Measurements from ENCODE around the gene ANKRD6.

ANKRD6 gene

GRCh38 chr6:89410788-89411144, 22.2 kb upstream of the ANKRD6 start:
- Mint-ChIP-seq H3K9me3 (no peaks in the 10 kb centered on the region), H3K27ac (peak overlapping the region; percentile 60 to 93 (median 82)), H3K4me1 (peaks cover 51% of the 10 kb centered on the region), H3K27me3 (ENCODE audit: low read depth) (peaks cover 20% of the 10 kb centered on the region), H3K36me3 (ENCODE audit: low read depth) (no peaks in the 10 kb centered on the region), H3K4me3 (peak overlapping the region; percentile 86 to 94 (median 89))
- no peak for TF ChIP-seq CTCF (IDR thresholded peaks at IDR 0.05; ENCODE audit: unreplicated experiment in 3 of 3)

- Mint-ChIP-seq H3K9me3 (no peaks in the 10 kb centered on the region), H3K4me1 (peaks cover 48% of the 10 kb centered on the region), H3K4me3 (peak overlapping the region; percentile 86 to 94 (median 89)), H3K27me3 (ENCODE audit: low read depth) (peaks cover 20% of the 10 kb centered on the region), H3K27ac (peak overlapping the region; percentile 60 to 93 (median 82)), H3K36me3 (ENCODE audit: low read depth) (no peaks in the 10 kb centered on the region)
- no peak for TF ChIP-seq CTCF (IDR thresholded peaks at IDR 0.05; ENCODE audit: unreplicated experiment in 3 of 3)
Measured at GRCh38 chr6:89411145-89412070, 21.5 kb upstream of the ANKRD6 start.

GRCh38 chr6:89412071-89413005, 20.6 kb upstream of the ANKRD6 start, which contains the start of gene RRAGD:
Gene RRAGD, minus strand, starts transcription at chr6:89412273. Its CDS starts 280 bp downstream, at chr6:89411993.
- peak within 1 kb of the TSS; percentile 96 to 98 (median 98) for H3K4me3 Mint-ChIP-seq

GRCh38 chr6:89413006-89413400, 19.9 kb upstream of the ANKRD6 start:
- peak overlapping the region; percentile 96 to 98 (median 98) for H3K4me3 Mint-ChIP-seq
- H3K27me3 Mint-ChIP-seq (ENCODE audit: low read depth): peaks cover 25% of the 10 kb centered on the region
- peaks cover 39% of the 10 kb centered on the region for H3K4me1 Mint-ChIP-seq
- H3K9me3 Mint-ChIP-seq: no peaks in the 10 kb centered on the region
- TF ChIP-seq CTCF (IDR thresholded peaks at IDR 0.05; ENCODE audit: unreplicated experiment in 3 of 3): no peak
- no peaks in the 10 kb centered on the region for H3K36me3 Mint-ChIP-seq (ENCODE audit: low read depth)
- H3K27ac Mint-ChIP-seq: peak overlapping the region; percentile 71 to 96 (median 94)

More at GRCh38 chr6:89412071-89413005, 20.6 kb upstream of the ANKRD6 start, which contains the start of gene RRAGD:
- H3K9me3 Mint-ChIP-seq: no peaks in the 10 kb centered on the region
- H3K36me3 Mint-ChIP-seq (ENCODE audit: low read depth): no peaks in the 10 kb centered on the region
- no peak for TF ChIP-seq CTCF (IDR thresholded peaks at IDR 0.05; ENCODE audit: unreplicated experiment in 3 of 3)
- H3K4me1 Mint-ChIP-seq: peaks cover 46% of the 10 kb centered on the region
- H3K27ac Mint-ChIP-seq: peak within 1 kb of the TSS; percentile 71 to 96 (median 94)
- peaks cover 22% of the 10 kb centered on the region for H3K27me3 Mint-ChIP-seq (ENCODE audit: low read depth)

GRCh38 chr6:89414215-89414614, 18.7 kb upstream of the ANKRD6 start:
- H3K27me3 Mint-ChIP-seq (ENCODE audit: low read depth): peaks cover 25% of the 10 kb centered on the region
- H3K4me3 Mint-ChIP-seq: peak overlapping the region; percentile 21 to 43 (median 23)

More at GRCh38 chr6:89414215-89414614, 18.7 kb upstream of the ANKRD6 start:
- Mint-ChIP-seq H3K27ac (no peak overlapping the region), H3K9me3 (no peaks in the 10 kb centered on the region), H3K4me1 (peaks cover 33% of the 10 kb centered on the region), H3K36me3 (ENCODE audit: low read depth) (no peaks in the 10 kb centered on the region)
- no peak for TF ChIP-seq CTCF (IDR thresholded peaks at IDR 0.05; ENCODE audit: unreplicated experiment in 3 of 3)

All from nephron (organoid).